ENCODE results near the gene GID8.

GID8 gene

DNA sequence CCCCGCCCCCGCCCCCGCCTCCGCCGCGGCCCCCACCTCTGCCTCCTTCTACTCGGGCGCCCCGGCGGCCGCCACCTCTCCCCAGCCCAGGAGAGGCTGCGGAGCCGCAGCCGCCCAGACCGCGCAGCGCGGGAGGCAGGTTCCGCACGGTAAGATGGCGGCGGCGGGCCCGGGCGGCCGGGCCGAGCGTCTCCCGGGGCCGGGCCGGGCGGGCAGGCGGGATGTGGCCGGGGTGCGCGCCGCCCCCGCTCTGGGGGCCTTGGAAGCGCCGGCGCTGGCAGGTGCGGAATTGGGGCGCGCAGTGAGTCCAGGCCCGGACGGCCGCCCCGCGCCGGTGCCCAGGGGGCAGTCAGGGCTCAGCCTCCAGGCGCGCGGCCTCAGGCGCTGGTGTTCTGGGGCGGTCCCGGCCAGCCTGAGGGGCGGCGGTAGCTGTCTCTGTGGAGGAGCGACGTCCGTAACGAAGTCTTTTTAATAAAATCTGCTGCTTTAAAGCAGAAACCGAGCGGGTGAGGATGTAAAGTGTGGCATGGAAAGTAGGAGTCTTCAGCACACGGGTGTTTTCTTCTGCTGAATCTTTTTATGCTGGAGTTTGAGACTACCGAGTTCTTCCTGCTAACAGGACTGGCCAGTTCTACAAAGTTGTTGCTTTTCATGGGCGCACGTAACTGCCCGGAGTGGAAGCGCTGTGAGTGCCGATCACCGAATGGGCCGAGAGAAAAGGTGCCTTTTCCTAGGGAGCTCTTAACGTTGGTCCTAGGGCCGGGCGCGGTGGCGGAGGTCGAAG, at the start of gene GID8:
GID8 (plus strand) TSS at position 43 of the 784 bp plus-strand sequence. CDS start 3,356 bp downstream, outside the sequence.
- DNase-seq (ENCODE audit: low read depth): no peak

DNA sequence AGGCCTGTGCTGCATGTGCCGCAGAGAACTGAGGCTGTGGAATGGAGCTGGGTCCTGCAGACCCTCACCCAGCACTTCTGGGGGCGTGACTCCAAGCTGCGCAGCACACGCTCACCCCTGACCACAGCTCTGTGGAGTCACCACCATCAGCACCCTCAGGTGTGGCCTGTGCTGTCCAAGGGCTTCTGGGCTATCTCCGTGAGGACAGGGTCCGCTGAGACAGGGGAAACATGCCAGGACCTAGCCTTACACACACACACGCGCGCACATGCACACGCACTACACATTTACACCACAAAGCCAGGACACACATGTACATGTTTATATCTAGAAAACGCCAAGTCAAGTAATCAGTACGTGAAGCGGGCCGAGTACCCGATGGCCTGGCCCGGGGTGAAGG, 49.5 kb upstream of the GID8 start:
- no peak for DNase-seq (ENCODE audit: low read depth)

GRCh38 chr20:62888910-62889309, 49.0 kb upstream of the GID8 start:
- DNase-seq (ENCODE audit: low read depth): no peak

- no peak for DNase-seq (ENCODE audit: low read depth)
These were observed 48.5 kb upstream of the GID8 start for GRCh38 chr20:62889411-62889810.

GRCh38 chr20:62889871-62890270, 48.1 kb upstream of the GID8 start:
- DNase-seq (ENCODE audit: low read depth): no peak

DNA sequence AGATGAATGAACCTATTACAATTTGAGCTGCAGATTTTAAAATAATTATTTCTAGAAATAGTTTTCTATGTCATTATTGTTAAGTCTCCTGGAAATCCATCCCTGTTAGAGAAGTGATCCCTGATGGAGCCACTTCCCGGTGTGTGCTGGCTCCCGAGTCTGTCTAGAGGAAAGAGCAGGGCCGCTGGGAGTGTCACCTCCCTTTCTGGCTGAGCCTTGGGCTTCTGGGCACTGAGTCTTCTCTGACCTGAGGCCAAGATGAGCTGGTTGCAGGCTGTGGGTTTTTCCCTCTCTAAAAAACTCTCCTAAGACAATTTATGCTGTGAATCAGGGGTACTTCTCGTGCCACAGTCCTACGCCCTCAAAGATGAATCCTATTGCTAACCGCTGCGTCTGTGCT, 47.5 kb upstream of the GID8 start:
- DNase-seq (ENCODE audit: low read depth): no peak

DNA sequence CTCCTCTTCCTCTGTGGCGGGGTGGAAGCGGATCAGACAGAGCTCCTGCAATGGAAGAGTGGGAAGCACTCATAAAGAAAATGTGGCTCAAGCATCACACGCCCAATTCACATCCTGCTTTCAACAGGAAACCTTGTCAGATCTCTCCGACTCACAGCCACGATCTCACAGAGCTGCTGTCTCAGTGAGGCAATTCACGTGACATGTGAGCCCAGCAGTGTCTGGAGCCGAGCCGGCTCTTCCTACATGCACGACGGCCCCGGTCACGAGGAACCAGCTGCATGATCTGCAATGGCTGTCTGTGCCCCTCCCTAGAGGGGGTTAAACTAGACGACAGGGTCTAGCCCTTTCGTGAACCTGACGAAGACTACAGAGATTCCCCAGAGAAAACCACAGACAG, 46.8 kb upstream of the GID8 start:
- no peak for DNase-seq (ENCODE audit: low read depth)

DNA sequence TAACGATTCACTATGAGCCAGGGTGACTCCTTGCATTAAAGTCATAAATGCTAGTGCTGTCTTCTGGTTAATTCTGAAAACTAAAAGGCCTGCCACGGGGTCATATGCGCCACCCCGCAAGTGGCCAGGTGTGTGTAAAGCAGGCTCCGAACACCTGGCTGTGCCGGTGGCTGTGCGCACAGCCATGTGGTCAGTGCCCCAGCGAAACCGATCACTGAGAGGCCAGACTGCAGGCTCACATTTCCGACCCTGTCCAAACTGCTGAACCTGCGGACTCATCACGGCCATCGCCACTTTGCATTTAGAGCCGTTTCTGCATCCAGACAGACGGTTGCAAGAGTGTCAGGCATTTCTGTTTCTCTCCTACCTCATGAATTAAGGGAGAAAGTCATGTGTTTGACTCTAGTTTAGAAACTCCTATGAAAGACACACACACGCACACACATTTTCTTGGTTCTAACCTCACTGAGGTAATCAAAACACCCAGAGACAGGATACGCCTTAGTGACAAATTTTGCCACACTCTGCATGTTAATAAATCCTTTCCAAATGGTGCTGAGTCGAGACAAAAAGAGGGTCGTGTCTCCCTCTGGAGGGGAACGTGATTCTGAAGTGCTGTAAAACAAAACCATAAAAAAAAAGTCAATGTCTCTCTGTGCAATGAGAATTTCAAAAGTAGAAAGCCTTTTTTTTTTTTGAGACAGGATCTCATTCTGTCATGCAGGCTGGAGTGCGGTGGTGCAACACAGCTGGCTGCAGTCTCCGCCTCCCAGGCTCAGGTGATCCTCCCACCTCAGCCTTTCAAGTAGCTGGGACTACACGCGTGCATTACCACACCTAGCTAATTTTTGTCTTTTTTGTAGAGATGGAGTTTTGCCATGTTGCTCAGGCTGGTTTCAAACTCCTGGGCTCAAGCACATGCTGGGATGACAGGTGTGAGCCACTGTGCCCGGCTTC, 45.3 kb upstream of the GID8 start:
- no peak for DNase-seq (ENCODE audit: low read depth)

GRCh38 chr20:62893700-62894099, 44.2 kb upstream of the GID8 start:
- no peak for DNase-seq (ENCODE audit: low read depth)

DNA sequence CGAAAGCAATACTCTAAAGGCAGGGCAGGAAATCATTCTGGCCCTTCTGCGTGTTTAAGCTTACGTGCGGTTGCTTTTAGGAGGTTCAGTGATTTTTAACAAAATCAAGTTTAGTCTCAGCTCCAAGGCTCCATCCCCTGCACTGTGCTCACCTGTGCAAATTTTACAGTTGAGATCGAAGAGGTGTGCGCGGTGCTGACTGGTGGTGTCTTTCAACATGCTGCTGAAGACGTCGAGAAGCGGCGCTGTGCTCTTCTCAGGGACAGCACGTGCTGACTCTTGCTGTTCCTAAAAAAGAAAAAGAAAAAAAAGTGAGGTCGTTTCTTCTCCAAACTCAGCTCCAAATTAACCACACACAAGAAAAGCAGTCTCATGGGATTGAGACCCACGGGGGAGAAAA, 43.7 kb upstream of the GID8 start:
- no peak for DNase-seq (ENCODE audit: low read depth)

DNA sequence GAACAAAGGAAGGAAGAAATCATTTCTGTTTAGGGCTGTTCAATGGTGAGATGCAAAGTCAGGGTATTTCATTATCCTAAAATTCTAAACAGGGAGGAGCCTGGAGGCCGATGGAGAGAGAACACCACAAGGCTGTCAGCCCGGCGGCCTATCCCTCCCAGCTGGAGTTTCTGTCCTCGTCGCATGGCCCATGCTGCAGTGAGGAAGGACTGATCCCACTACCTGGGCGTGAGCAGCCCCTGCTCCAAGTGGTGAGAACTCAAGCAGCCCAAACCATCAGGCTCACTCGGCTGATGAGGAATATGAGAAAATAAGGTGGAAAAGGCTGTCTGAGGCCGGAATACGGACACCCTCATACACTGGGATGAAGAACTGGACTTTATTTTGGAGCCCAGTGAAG, 42.4 kb upstream of the GID8 start:
- DNase-seq (ENCODE audit: low read depth): no peak

GRCh38 chr20:62896526-62896925, 41.4 kb upstream of the GID8 start:
- no peak for DNase-seq (ENCODE audit: low read depth)

DNA sequence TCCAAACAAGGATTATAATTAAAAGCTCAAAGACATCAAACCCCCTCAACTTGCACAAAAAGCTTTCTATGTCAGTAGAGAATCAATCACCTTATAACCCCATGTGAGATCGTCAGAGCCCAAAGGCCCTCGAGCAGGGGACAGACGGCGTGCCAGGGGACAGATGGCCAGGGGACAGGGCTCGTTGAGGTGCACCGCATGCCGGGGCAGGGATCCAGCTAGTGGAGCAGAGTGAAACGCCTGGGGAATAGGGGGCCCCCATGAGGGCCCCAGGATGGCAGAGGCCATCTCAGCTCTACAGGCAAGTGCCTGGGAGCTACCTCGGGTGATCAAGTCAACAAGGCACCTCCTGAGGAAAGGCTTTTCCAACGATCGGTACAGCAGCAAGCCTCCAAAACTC, 40.3 kb upstream of the GID8 start:
- DNase-seq (ENCODE audit: low read depth): no peak

GRCh38 chr20:62898093-62898964, 39.6 kb upstream of the GID8 start:
- DNase-seq (ENCODE audit: low read depth): no peak

- DNase-seq (ENCODE audit: low read depth): no peak
These were observed 38.8 kb upstream of the GID8 start for GRCh38 chr20:62898970-62899632.

GRCh38 chr20:62899633-62900051, 38.3 kb upstream of the GID8 start:
- no peak for DNase-seq (ENCODE audit: low read depth)

GRCh38 chr20:62900052-62900691, 37.8 kb upstream of the GID8 start:
- peak; percentile 68 for DNase-seq (ENCODE audit: low read depth)

- no peak for DNase-seq (ENCODE audit: low read depth)
These were observed 37.0 kb upstream of the GID8 start for GRCh38 chr20:62900692-62901584.

DNA sequence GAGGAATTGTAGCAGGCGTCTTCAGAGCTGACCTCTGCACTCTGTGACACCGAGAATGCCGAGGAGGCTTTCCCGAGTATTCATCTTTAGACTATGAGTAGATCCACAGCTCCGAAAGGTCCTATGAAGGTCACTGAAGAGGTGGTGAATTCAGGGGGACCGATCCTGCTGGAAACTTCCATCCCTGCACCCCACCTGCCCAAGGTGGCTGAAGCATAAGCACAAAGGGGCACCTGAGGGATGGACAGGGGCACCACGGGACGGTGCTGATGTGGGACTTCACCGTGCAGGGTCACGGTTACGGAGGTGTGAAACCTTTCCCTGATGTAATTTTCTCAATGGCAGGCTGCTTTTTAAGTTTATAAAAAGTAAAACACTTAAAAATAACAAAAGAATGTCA, 36.1 kb upstream of the GID8 start:
- DNase-seq (ENCODE audit: low read depth): no peak

Measured in activated T-cell treated with anti-CD3 and anti-CD28 coated beads for 24 hours (primary cell).